LNCAP (cell line): ENCODE measurements around the gene TMEM161A.

Experiments
- TF ChIP-seq, protein P1 (sequence below): fragments of 450-650 bp; IDR thresholded peaks from 2 replicates; pipeline ENCODE4 v1.5.1; 2017; ENCODE audit warnings: mild to moderate bottlenecking

TMEM161A gene

DNA sequence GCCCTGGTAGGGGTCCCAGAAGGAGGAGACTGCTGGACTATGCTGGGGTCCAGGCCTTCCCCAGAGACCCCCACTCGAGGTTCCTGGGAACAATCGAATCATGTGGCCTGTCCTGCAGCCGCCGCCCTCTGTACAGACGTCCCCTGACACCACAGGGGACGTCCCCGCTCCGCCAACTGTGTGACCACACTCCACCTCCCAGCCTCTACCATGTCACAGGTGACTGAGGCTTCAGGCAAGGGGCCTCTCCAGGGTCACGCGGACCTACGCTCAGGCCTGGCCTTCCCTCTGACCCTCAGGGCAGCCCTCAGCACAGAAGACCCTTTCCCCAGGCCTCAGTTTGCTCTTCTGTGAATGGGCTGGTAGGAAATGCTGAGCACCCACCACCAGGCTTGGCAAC, 13.1 kb upstream of the TMEM161A start:
- TF ChIP-seq, protein P1, sequence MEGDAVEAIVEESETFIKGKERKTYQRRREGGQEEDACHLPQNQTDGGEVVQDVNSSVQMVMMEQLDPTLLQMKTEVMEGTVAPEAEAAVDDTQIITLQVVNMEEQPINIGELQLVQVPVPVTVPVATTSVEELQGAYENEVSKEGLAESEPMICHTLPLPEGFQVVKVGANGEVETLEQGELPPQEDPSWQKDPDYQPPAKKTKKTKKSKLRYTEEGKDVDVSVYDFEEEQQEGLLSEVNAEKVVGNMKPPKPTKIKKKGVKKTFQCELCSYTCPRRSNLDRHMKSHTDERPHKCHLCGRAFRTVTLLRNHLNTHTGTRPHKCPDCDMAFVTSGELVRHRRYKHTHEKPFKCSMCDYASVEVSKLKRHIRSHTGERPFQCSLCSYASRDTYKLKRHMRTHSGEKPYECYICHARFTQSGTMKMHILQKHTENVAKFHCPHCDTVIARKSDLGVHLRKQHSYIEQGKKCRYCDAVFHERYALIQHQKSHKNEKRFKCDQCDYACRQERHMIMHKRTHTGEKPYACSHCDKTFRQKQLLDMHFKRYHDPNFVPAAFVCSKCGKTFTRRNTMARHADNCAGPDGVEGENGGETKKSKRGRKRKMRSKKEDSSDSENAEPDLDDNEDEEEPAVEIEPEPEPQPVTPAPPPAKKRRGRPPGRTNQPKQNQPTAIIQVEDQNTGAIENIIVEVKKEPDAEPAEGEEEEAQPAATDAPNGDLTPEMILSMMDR, result no peak

GRCh38 chr19:19149435-19149834, 11.2 kb upstream of the TMEM161A start:
- TF ChIP-seq, protein P1, result no peak

GRCh38 chr19:19147344-19147743, 9.1 kb upstream of the TMEM161A start:
- TF ChIP-seq, protein P1, result no peak

- TF ChIP-seq, protein P1, result no peak
These were observed 8.6 kb upstream of the TMEM161A start for GRCh38 chr19:19146865-19147264.

- TF ChIP-seq, protein P1, result peak; percentile 95
These were observed 7.7 kb upstream of the TMEM161A start for GRCh38 chr19:19145684-19146608.

- TF ChIP-seq, protein P1, result no peak
These were observed 7.0 kb upstream of the TMEM161A start for GRCh38 chr19:19145281-19145680.

GRCh38 chr19:19142347-19142746, 4.1 kb upstream of the TMEM161A start:
- TF ChIP-seq, protein P1, result no peak
